HG03103 (cell line): ENCODE data around the gene CCT5.
"Not testable (repeated sequence)": the region's sequence is repeated elsewhere in the genome, so short reads cannot be mapped to it uniquely, and the experiment has no call there.

Source experiments
- ATAC-seq: cut with Tn5 transposase; IDR thresholded peaks from one replicate; pipeline ENCODE4 v1.9.1; 2021; ENCODE audit warnings: low read depth; ENCODE audit not compliant: unreplicated experiment

Gene CCT5

GRCh38 chr5:10275460-10275859 is 25.4 kb downstream of the CCT5 start:
- ATAC-seq: no peak

GRCh38 chr5:10275991-10276390 is 25.9 kb downstream of the CCT5 start:
- ATAC-seq: no peak

GRCh38 chr5:10276691-10277090 is 26.6 kb downstream of the CCT5 start:
- no peak for ATAC-seq

DNA sequence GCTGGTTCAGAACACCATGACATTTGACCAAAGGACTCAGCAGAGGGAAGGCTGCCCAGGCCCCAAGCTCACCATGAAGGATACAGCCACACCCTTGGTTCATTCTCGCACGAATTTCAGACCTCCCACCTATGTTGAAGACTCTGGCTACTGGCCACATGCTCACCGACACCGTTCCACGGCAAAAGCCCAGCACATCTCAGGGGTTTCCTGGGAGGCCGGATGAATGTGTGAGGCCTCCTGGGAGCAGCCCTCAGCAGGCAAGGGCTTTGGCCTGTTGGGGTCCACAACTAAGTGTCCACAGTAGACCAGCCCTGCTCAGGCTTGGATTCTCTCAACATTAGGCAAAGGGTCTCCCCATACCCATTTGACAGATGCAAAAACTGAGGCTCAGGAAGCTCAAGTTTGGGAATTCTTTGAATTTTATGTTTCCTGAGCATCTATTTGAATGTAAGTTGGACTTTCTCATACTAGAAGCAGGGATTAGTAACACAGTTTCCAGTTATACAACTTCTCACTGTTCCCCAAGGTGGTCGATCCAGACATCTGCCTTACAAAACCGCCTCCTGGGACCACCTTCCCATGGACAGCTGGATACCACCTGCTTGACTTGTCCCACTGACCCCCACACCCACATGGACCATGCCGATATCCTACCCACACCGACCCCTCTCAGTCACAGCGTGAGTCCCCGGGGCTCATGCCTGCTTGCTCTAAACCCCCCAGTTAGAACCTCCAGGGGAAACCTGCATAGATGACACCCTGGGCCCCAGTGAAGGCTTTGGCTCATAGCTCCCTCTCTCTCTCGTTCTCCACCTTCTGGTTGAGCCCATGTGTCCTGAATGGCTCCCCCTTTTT is 27.9 kb downstream of the CCT5 start:
- ATAC-seq: no peak

DNA sequence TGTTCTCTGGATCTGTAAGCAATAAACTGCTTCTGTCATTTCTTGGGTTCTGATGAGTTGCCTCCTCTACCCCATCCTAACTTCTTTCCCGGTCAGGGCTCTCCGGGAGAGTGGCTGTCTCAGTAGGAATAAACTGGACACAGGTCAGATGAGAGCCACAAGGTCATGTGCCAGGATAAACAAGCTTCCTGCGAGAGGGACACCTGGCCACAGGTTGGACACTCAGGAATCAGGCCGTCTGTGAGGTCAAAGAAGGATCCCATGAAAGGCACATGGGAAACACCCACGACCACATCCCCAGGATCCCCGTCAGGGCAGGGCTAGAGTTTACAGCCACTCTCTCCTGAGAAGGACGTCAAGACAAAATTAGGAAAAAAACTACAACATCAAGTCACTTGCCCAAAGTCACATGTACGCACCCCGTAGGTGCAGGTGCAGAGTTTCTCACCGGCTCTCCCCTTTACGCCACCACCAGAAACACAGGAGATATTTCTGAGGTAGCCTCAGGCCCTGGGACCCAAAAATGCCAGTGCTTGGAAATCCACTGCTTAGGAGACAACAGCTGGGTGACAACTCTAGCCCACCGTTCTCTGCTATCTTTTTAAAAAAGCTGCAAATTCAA is 28.7 kb downstream of the CCT5 start:
- no peak for ATAC-seq

- no peak for ATAC-seq
These were observed 29.2 kb downstream of the CCT5 start for GRCh38 chr5:10279328-10279727.

GRCh38 chr5:10279925-10280720 is 30.0 kb downstream of the CCT5 start:
- ATAC-seq: no peak

- ATAC-seq: peak; percentile 93
These were observed 34.0 kb downstream of the CCT5 start for GRCh38 chr5:10283927-10284635.

DNA sequence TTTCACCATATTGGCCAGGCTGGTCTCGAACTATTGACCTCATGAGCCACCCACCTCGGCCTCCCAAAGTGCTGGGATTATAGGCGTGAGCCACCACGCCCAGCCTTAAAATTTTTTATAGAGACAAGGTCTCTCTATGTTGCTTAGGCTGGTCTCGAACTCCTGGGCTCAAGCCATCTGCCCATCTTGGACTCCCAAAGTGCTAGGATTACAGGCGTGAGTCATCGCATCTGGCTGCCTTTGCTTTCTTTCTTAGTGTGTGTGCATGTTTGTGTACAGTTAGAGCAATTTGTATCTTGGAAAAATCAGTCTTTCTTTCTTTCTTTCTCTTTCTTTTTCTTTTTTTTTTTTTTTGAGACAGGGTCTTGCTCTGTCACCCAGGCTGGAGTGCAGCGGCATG is 35.3 kb downstream of the CCT5 start:
- ATAC-seq: not testable (repeated sequence)

- ATAC-seq: no peak
These were observed 36.2 kb downstream of the CCT5 start for GRCh38 chr5:10286162-10286861.

DNA sequence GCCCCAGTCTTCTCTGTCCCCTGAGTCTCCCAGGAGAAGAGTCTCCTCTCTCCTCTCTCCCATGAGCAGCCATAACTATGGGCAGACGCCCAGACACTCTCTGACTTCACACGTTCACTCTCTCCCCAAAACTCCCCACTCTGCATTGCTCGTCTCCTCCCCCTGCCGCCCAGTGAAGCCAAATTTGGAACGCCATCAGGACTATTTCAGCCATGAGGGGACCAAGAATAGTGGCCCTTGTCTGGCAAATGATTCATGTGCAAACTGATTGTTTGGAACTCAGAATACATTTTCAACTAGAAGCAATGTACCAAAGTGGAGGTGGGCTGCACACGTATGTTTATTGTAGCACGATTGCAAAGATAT is 36.8 kb downstream of the CCT5 start:
- no peak for ATAC-seq

GRCh38 chr5:10288592-10289219 is 38.6 kb downstream of the CCT5 start:
- no peak for ATAC-seq

GRCh38 chr5:10289353-10289752 is 39.3 kb downstream of the CCT5 start:
- no peak for ATAC-seq

DNA sequence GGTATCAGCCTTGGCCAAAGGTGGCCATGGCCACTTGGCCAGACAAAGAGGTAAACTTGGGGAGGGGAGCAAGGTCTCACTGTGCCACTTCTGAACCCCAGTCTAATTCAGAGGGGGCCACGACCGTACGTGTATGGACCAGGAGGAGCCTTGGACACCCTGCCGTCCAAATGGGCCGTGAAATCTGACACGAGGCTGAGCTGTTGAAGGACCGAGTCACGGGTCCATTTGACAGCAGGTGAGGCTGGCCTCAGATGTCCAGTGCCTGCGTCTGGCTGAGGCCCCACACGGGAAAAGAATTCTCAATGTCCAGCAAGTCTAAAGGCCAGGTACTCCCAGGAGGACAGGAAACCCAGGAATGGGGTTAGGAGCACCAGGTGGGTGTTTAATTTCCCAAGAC is 39.9 kb downstream of the CCT5 start:
- ATAC-seq: no peak

- no peak for ATAC-seq
These were observed 40.4 kb downstream of the CCT5 start for GRCh38 chr5:10290438-10290837.

DNA sequence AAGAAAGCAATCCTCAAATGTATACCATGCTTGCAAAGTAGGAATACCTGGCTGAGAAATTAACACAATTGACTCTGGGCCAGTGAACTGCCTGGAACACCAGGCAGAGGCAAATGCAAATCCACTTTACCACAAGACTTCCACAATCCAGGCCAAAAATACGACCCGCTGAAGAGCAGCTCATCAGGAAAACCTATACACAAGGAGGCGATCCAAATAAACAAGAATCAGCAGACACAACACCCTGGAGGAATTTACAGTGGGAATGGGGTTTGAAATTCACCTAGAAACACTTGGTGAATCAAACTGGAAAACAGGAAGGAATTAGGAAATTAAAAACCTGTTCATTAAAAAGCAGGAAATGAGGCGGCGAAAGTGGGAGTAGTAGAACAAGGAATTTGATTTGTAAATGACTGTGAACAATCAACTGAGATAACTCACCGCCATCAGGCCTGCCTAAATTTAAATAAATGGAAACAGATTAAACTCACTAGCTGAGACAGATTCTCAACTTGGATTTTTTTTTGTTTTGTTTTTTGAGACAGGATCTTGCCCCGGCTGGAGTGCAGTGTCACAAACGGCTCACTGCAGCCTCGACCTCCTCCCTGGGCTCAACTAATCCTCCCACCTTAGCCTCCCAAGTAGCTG is 41.7 kb downstream of the CCT5 start:
- ATAC-seq: no peak

DNA sequence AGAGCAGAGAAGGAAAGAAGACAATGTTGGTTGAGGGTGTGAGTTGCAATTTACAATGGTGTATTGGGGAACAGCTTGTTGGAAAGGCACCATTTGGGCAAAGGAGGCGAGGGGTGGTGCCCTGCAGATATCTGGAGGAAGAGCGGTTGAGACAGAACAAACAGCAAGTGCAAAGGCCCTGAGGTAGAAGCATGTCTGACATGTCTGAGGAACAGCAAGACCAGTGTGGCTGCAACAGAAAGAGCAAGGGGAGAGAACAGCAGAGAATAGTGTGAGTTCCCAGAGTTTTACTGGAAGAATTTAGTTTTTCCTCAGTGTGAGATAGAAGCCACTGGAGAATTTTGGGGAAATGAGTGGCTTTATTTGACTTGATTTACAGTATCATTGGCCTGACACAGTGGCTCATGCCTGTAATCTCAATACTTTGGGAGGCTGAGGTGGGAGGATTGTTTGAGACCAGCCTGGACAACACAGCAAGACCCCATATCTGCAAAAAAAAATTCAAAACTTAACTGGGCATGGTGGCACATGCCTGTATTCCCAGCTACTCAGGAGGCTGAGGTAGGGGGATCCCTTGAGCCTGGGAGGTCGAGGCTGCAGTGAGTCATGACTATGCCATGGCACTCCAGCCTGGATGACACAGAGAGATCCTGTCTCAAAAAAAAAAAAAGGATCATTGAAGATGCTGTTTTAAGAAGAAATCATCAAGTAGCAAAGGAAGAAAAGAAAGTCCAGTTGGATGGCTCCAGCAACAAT is 44.0 kb downstream of the CCT5 start:
- ATAC-seq: no peak

DNA sequence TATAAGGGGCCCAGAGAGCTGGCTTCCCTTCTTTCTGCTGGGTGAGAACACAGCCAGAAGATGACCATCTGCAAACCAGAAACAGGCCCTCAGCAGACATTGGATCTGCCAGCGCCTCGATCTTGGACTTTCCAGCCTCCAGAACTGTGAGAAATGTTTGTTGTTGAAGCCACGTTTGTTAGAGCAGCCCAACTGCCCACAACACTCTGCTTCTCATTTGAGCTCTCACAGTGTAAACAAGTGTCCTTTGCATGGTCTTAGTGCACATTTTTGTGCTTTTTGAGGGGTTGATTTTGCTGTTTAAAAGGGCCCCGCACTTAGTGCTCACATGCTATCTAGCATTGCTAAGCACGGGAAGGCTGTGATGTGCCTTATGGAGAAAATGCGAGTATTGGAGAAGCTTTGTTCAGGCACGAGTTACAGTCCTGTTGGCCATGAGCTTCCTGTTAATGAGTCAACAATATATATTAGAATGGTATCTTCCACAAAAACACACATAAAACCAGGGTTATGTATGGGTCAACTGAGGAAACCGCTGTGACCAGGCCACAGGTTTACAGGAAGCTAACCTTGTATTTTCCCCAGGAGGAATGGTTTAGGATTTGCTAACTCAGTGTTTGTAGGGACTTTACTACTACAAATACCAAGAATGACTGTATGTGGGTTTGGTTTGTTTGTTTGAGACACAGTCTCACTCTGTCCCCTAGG is 45.7 kb downstream of the CCT5 start:
- no peak for ATAC-seq
